Esophagus muscularis mucosa (tissue), 4 donors: Measurements from ENCODE around the gene PLIN4.

Experiments used
- EP300 ChIP-seq: sonication (generic); formaldehyde crosslinking; IDR thresholded peaks from one replicate; pipeline ENCODE4 v1.6.1; 2017; ENCODE audit warnings: antibody characterized with exemption
- POLR2A ChIP-seq: fragments of 450-650 bp; IDR thresholded peaks from one replicate; pipeline ENCODE4 v1.6.1; 2017; ENCODE audit warnings: antibody characterized with exemption, moderate library complexity, mild to moderate bottlenecking, low read depth
- POLR2AphosphoS5 ChIP-seq, 2 donors: sonication (generic); formaldehyde crosslinking; IDR thresholded peaks; one replicate each; pipeline ENCODE4 v1.6.1; 2017; ENCODE audit warnings: antibody characterized with exemption in 2 of 2
- TF ChIP-seq, protein P1 (sequence below), 3 experiments: fragments of 200-600 bp in 2 of 3; fragments of 450-650 bp in 1 of 3; sonication (generic) in 2 of 3; IDR thresholded peaks; one replicate each; pipeline ENCODE4 v1.5.1; 2017 to 2019; ENCODE audit warnings: antibody characterized with exemption in 3 of 3, mild to moderate bottlenecking in 2 of 3, moderate library complexity in 1 of 3

DNA sequence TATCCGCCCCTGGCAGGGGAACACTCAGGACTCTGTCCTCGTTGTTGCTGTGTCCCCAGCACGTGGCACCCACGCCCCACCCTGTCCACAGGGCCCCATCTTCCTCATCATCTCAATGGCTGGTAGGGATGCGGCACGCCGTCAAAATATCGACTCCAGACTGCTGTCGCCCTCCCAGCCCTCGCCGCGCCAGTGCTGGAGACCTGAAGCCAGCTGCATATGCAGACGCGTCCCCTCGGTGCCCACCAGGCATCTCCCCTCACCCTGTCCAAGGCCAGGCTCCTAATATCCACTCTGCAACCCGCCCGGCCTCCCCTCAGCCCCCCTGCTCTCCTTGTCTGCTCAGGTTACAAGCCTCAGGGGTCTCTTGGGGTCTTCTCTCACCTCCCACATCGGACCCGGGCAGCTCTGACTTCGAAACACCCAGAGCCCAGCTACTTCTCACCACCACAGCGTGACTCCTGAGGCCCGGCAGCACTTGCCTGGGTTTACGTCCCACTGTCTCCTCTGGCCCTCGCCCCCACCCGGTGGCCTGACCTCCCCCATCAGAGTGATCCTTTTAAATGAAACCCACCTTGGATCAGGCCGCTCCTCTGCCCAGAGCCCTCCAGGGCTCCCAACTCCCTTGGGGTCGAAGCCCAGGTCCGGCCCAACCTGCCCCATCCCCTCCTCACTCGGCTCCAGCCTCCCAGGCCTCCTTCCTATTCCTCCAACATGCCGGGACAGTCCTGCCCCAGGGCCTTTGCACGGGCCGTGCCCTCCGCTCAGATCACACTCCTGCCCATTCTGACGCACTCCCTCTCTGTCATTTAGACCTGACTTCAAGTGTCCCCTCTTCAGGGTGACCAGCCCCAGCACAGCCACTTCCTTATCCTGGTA lies 12.5 kb downstream of the PLIN4 start:
- no peak for TF ChIP-seq POLR2AphosphoS5 (IDR thresholded peaks at IDR 0.05)
- TF ChIP-seq, protein P1, sequence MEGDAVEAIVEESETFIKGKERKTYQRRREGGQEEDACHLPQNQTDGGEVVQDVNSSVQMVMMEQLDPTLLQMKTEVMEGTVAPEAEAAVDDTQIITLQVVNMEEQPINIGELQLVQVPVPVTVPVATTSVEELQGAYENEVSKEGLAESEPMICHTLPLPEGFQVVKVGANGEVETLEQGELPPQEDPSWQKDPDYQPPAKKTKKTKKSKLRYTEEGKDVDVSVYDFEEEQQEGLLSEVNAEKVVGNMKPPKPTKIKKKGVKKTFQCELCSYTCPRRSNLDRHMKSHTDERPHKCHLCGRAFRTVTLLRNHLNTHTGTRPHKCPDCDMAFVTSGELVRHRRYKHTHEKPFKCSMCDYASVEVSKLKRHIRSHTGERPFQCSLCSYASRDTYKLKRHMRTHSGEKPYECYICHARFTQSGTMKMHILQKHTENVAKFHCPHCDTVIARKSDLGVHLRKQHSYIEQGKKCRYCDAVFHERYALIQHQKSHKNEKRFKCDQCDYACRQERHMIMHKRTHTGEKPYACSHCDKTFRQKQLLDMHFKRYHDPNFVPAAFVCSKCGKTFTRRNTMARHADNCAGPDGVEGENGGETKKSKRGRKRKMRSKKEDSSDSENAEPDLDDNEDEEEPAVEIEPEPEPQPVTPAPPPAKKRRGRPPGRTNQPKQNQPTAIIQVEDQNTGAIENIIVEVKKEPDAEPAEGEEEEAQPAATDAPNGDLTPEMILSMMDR (IDR thresholded peaks at IDR 0.05): no peak
- no peak for TF ChIP-seq POLR2A
- no peak for TF ChIP-seq EP300
